Ureter (tissue), 1 donor: ENCODE measurements around the gene LIPC. TPM values are rescaled to one million over a fixed set of nuclear protein-coding genes. Genes with fewer than 3 reads are reported as not detected.

Source experiments
- DNase-seq: peaks from one replicate; pipeline ENCODE4 v3.0.0-alpha.2; 2020; ENCODE audit warnings: low spot score
- total RNA-seq: library from RNA; stranded (reverse); gene quantifications from one replicate; pipeline ENCODE4 v1.2.4, GENCODE V29; 2023
- donor health status: DM: yes; HTN: yes; CAD: no.

Gene LIPC
- total RNA-seq, 1 donor from 2014 or later = 10.5 TPM

GRCh38 chr15:58616171-58616570 is 184.4 kb downstream of the LIPC start:
- DNase-seq = no peak
